HG03280 (cell line): Measurements from ENCODE around the gene CCNYL1.

Source experiments
- ATAC-seq: cut with Tn5 transposase; IDR thresholded peaks from one replicate; pipeline ENCODE4 v1.9.1; 2021; ENCODE audit warnings: mild to moderate bottlenecking, moderate library complexity; ENCODE audit not compliant: unreplicated experiment

CCNYL1 gene

DNA sequence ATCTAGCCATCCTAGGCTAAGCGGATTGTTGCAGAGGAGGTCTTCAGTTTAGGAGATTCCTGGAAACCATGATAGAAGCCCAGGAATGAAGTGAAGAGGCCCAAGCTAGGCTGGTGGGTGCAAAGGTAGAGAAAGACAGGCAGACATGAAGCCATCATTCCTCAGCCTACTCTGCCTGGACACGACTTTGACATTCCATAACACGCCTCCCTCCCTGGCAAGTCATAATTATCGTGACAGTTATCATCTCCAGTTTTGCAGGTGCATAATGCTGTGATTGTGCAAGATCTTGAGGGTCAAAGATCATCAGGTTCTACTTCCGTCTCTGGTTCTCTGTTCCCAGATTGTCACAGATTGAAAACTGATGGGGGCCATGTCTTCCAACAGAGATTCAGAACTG lies 73.5 kb downstream of the CCNYL1 start:
- no peak for ATAC-seq

DNA sequence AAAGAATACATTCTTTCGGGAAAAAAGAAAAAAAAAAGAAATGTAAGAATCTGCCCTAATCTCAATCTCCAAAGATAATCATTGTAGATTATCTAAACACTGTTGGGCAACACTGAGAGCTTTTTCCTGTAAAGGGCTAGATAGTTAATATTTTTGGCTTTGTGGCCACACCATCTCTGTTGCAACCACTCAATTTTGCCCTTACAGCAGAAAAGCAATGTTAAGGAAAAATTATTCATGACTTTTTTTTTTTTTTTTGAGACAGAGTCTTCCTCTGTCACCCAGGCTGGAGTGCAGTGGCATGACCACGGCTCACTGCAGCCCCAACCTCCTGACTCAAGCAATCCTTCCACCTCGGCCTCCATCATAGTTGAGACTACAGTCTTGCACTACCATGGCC lies 75.6 kb downstream of the CCNYL1 start:
- no peak for ATAC-seq

DNA sequence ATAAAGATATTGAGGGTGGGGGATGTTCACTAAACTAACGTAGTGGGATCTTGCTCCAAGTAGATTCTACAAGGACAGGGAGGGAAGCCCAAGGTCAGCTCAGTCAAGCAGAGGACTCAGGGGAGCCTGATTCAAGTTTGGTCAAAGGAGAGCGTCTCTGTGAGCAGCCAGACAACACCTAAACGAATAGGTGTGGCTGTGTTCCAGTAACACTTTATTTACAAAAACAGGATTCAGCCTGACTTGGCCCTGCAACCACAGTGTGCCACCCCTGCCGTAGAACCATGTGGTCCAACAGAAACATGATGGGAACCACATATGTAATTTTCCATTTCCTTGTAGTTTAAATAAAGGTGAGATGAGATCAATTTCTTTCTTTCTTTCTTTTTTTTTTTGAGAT lies 76.4 kb downstream of the CCNYL1 start:
- ATAC-seq = no peak

DNA sequence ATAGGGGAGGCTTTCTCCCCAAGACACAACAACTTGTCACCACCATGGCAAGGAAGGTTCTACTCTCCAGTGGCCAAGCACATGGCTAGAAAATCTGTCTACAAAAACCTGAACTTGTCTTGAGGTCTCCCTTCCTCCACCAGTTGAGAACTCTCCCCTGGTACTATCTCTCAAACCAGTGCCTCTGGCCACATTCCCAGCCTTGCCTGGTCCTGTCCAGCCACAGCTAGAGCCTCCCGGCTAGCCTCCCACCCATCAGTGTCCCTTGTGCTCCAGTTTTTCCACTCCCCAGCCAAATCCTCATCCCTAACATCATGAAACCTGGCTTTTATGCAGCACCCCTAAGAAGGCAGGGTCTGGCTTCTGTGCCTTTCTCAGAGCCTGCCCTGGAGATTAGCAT lies 79.5 kb downstream of the CCNYL1 start:
- ATAC-seq = no peak

DNA sequence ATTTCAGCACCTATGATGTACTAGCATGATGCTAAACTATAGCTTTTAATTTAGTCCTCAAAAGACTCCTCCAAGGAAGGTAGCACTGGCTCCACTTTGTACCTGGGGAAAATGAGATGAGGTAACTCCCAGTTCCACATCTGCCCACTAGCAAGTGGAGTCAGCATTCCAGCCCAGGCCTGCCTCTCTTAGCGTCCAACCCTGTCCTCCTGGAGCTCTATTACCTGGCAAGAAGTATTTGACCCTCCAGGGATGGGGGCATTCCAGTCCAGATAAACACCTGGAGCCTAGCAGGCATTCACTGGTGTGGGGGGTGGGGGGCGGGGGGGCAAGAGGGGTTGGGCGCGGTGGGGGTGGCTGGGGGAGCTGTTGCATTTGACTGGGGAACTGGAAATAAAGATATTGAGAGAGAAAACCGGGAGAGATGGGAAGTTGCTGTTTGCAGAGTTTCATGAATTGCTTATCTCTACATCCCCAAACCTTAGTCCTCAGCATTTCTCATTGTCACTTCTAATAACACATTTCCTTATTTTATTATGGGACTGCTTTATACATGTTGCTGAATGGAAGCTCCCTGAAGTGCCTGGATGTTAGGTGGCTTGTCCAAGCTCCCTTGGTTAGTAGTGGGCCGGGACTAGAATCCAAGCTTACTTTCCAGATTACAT lies 80.3 kb downstream of the CCNYL1 start:
- no peak for ATAC-seq

DNA sequence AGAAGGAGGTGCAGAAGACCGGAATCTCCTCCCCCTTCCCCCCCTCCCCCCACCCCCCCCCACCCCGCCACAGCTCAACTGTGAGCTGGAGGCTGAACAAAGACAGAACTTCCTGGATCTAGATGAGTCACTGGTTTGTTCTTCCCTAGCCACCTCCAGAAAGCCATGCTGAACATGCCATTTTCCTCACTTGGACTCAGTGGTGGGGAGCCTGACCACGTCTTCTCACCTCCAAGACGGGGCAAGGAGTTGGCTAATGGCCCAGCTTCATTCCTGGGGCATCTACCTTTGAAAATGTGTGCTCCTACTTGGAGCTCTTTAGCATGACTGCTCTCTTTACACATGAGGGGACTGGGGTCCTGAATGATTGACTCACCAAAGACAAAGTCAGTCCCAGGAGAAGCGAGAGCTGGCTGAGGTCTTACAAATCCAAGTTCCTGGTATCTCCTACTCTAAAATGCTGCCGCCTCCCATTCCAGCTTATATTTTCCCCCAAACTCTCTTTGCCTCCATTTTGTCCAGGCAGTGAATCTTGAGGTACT lies 80.9 kb downstream of the CCNYL1 start:
- no peak for ATAC-seq

DNA sequence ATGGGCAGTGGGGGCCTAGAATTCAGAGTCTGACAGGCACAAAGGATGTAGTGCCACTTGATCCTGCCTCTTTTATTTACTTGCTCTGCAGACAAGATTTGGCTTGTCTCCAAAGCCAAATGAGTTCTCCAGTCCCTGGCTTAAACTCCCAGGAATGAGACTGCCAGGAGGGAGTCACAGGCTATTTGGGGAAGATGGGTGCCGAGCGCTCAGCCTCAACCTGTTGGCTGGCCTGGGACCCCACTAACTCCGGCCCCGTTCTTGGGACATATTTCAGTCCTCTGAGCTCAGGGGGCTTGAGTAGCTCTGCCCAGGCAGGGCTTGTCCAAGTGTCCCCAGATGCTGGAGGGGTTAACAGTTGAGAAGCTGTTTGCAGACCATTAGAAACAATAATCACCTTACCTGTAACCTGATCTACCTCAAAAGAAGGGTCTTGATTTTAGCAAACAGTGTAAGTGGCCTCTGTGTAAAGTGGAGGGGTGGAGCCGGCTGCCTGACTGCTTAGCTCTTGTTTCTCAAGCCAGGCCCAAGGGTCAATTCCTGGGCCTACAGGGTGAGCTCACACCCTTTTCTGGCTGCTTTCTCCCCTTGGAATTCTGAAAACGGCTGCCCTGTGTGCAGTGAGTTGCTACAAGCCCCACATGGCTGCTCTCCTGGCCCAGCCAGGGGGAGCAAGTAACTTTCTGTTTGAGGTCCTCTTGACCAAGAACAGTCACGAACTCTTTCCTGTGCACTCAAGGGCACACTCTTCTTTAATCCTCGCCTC lies 85.3 kb downstream of the CCNYL1 start:
- ATAC-seq = no peak

DNA sequence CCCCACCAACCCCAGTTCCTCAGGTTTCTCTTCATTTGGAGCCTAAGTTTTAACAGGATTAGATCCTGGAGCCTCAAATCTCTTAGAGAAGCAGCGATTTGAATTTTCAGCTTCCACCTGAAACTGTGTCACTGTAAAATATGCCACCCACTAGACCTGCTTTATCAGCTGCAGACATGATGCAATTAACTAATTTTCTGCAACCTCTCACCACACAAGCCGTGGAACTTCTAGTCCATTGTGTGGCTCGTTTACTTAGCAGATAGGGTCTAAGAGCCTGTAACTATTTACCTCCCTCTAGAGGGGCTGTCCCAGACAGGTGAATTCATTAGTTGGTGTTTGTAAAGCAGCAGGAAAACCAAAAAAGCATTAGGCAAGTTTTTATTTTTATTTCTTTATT lies 89.8 kb downstream of the CCNYL1 start:
- no peak for ATAC-seq

DNA sequence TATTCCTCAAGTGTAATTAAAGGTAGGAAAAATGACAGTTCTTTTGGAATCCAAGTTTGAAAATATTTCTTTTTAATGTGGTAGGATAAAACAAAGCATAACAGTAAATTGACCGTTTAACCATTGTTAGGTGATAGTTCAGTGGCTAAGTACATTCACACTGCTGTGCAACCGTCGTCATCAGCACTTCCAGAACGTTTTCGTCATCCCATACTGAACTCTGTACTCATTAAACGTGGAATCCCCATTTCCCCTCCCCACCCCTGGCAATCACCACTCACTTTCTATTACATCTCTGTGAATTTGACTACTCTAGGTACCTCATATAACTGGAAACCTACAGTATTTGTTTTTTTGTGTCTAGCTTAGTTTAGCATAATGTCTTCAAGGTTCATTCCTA lies 91.2 kb downstream of the CCNYL1 start:
- no peak for ATAC-seq
